Activated CD8-positive, alpha-beta T cell treated with anti-CD3 and anti-CD28 coated beads for 36 hours (primary cell): Measurements from ENCODE around the gene KDM5B. TPM values are rescaled to one million over a fixed set of nuclear protein-coding genes. Genes with fewer than 3 reads are reported as not detected.

Experiments used
- ATAC-seq: fragments of 200-7000 bp; cut with Tn5 transposase; one replicate; pipeline ENCODE4 v1.10.0; 2021; ENCODE audit warnings: mild to moderate bottlenecking, moderate library complexity
- CTCF ChIA-PET: fragments of 350-600 bp; sonication (Branson Sonifier 250); formaldehyde crosslinking; loops from one replicate; lab custom pipeline; 2021; ENCODE audit warnings: antibody characterized with exemption; lab: Charles Lee
- POLR2A ChIA-PET: fragments of 350-600 bp; sonication (Branson Sonifier 250); formaldehyde crosslinking; loops from one replicate; lab custom pipeline; 2021; ENCODE audit warnings: antibody characterized with exemption; lab: Charles Lee
- DNase-seq: peaks from one replicate; pipeline ENCODE4 v3.0.0-alpha.2; 2020
- H3K27ac Mint-ChIP-seq: one replicate; pipeline ENCODE4 v1.8.0; 2021; ENCODE audit warnings: mild to moderate bottlenecking, mixed read lengths
- H3K27me3 Mint-ChIP-seq: one replicate; pipeline ENCODE4 v1.8.0; 2021; ENCODE audit warnings: mixed read lengths
- H3K36me3 Mint-ChIP-seq: one replicate; pipeline ENCODE4 v1.8.0; 2021; ENCODE audit warnings: low read depth, mixed read lengths
- H3K4me1 Mint-ChIP-seq: one replicate; pipeline ENCODE4 v1.8.0; 2021; ENCODE audit warnings: low read depth, mixed read lengths
- H3K4me3 Mint-ChIP-seq: one replicate; pipeline ENCODE4 v1.8.0; 2021; ENCODE audit warnings: mild to moderate bottlenecking, moderate library complexity, mixed read lengths
- H3K9me3 Mint-ChIP-seq: one replicate; pipeline ENCODE4 v1.8.0; 2021; ENCODE audit warnings: mixed read lengths
- CTCF ChIP-seq: fragments of 200-600 bp; IDR thresholded peaks from one replicate; pipeline ENCODE4 v1.8.0; 2022; ENCODE audit warnings: antibody characterized with exemption, mild to moderate bottlenecking
- intact Hi-C: fragments of 100-400 bp; cut with micrococcal nuclease; formaldehyde crosslinking; loops from one replicate; pipeline ENCODE4 v1.10.0; 2022
- total RNA-seq, 2 experiments: library from RNA; stranded (reverse); gene quantifications; one replicate each; pipeline ENCODE4 v1.2.3, GENCODE V29; 2021

Gene KDM5B
- total RNA-seq, 2 experiments from 2014 or later = 54.8 to 60.3 TPM

- ATAC-seq (no peak), DNase-seq (no peak)
- no peaks in the 10 kb centered on the region for H3K27me3 Mint-ChIP-seq
- H3K9me3 Mint-ChIP-seq = no peaks in the 10 kb centered on the region
- no peak for TF ChIP-seq CTCF
- intact Hi-C loops = no loop called here
- H3K4me3 Mint-ChIP-seq = no peak overlapping the region
- H3K27ac Mint-ChIP-seq = peak overlapping the region; percentile 56
- H3K36me3 Mint-ChIP-seq = peaks cover 35% of the 10 kb centered on the region
- ChIA-PET POLR2A (interaction anchor here (0.8 to 1.6 kb wide), 3 partner anchors 15 to 19 kb away, joined by 3 to 4 read pairs (median 3); no protein-coding TSS in a partner anchor), CTCF (interaction anchor here (1.0 kb wide), 1 partner anchor 10 kb away, joined by 4 read pairs; no protein-coding TSS in a partner anchor)
- no peaks in the 10 kb centered on the region for H3K4me1 Mint-ChIP-seq
Measured at GRCh38 chr1:202760589-202760988, 47.6 kb downstream of the KDM5B start.

GRCh38 chr1:202756391-202756790 is 51.8 kb downstream of the KDM5B start:
- POLR2A ChIA-PET = interaction anchor here (1.1 kb wide), 1 partner anchor 45 kb away, joined by 3 read pairs; no protein-coding TSS in a partner anchor
- H3K4me1 Mint-ChIP-seq = no peaks in the 10 kb centered on the region
- no peak overlapping the region for H3K4me3 Mint-ChIP-seq
- CTCF ChIA-PET = interaction anchor here (1.6 kb wide), 1 partner anchor 96 kb away, joined by 4 read pairs; no protein-coding TSS in a partner anchor
- intact Hi-C loops = loop anchor here (10.0 kb wide), 1 partner anchor 248 kb away; the partner anchor contains the start of gene TMEM183A
- no peak for TF ChIP-seq CTCF
- no peak overlapping the region for H3K27ac Mint-ChIP-seq
- peaks cover 41% of the 10 kb centered on the region for H3K36me3 Mint-ChIP-seq
- H3K27me3 Mint-ChIP-seq = no peaks in the 10 kb centered on the region
- H3K9me3 Mint-ChIP-seq = no peaks in the 10 kb centered on the region
- ATAC-seq (no peak), DNase-seq (no peak)

GRCh38 chr1:202754293-202754692 is 53.9 kb downstream of the KDM5B start:
- H3K27me3 Mint-ChIP-seq = no peaks in the 10 kb centered on the region
- DNase-seq (no peak), ATAC-seq (no peak)
- H3K27ac Mint-ChIP-seq = no peak overlapping the region
- peaks cover 41% of the 10 kb centered on the region for H3K36me3 Mint-ChIP-seq
- intact Hi-C loops = loop anchor here (5.0 to 10.0 kb wide), 2 partner anchors 98 to 251 kb away; partner anchors contain the start of gene TMEM183A
- H3K9me3 Mint-ChIP-seq = no peaks in the 10 kb centered on the region
- H3K4me1 Mint-ChIP-seq = no peaks in the 10 kb centered on the region
- POLR2A ChIA-PET = interaction anchor here (1.0 kb wide), 1 partner anchor 11 kb away, joined by 3 read pairs; no protein-coding TSS in a partner anchor
- no peak overlapping the region for H3K4me3 Mint-ChIP-seq
- CTCF ChIA-PET = no interaction called here
- TF ChIP-seq CTCF = no peak

- DNase-seq (no peak), ATAC-seq (no peak)
- Mint-ChIP-seq H3K27me3 (no peaks in the 10 kb centered on the region), H3K36me3 (peaks cover 39% of the 10 kb centered on the region), H3K4me1 (no peaks in the 10 kb centered on the region), H3K9me3 (no peaks in the 10 kb centered on the region), H3K27ac (no peak overlapping the region), H3K4me3 (no peak overlapping the region)
- POLR2A ChIA-PET = interaction anchor here (1.3 kb wide), 1 partner anchor 411 kb away, joined by 4 read pairs; the partner anchor contains the start of gene UBE2T
- CTCF ChIA-PET = interaction anchor here (0.7 to 1.8 kb wide), 5 partner anchors 21 to 439 kb away, joined by 3 to 6 read pairs (median 4); no protein-coding TSS in a partner anchor
- intact Hi-C loops = loop anchor here (5.0 to 10.0 kb wide), 2 partner anchors 100 to 252 kb away; partner anchors contain the start of gene TMEM183A
- no peak for TF ChIP-seq CTCF
Measured at GRCh38 chr1:202752774-202753173, 55.4 kb downstream of the KDM5B start.

GRCh38 chr1:202750761-202751160 is 57.5 kb downstream of the KDM5B start:
- POLR2A ChIA-PET = no interaction called here

More at GRCh38 chr1:202750761-202751160, 57.5 kb downstream of the KDM5B start:
- DNase-seq (no peak), ATAC-seq (no peak)
- no peaks in the 10 kb centered on the region for H3K9me3 Mint-ChIP-seq
- H3K4me3 Mint-ChIP-seq = no peak overlapping the region
- H3K27me3 Mint-ChIP-seq = no peaks in the 10 kb centered on the region
- intact Hi-C loops = loop anchor here (5.0 to 10.0 kb wide), 2 partner anchors 102 to 254 kb away; partner anchors contain the start of gene TMEM183A
- peak; percentile 17 for TF ChIP-seq CTCF
- CTCF ChIA-PET = interaction anchor here (1.0 to 2.4 kb wide), 10 partner anchors 10 to 244 kb away, joined by 3 to 9 read pairs (median 4); no protein-coding TSS in a partner anchor
- peaks cover 36% of the 10 kb centered on the region for H3K36me3 Mint-ChIP-seq
- H3K4me1 Mint-ChIP-seq = no peaks in the 10 kb centered on the region
- no peak overlapping the region for H3K27ac Mint-ChIP-seq
